ENCODE results near the gene ZFHX3.

ZFHX3 gene

DNA sequence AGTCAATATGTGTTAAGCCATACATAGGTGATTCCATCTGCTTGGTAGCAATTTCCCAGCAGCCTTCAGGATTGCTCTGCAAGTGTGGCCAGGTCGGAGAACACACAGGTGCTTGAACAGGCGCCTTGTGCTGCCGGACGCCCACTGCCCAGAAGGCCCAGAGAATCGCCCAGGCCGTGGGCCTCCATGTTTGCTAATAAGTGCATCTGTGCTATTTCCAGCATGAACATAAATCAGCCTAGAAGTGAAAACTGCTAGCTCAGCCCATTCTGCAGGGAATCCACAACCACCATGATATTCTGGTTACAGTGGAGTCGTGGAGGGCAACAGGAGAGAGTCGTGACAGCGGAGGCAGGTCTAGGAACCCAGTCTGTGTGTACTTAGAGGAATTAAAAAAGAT, 78.1 kb downstream of the ZFHX3 start:
- DNase-seq = no peak

DNA sequence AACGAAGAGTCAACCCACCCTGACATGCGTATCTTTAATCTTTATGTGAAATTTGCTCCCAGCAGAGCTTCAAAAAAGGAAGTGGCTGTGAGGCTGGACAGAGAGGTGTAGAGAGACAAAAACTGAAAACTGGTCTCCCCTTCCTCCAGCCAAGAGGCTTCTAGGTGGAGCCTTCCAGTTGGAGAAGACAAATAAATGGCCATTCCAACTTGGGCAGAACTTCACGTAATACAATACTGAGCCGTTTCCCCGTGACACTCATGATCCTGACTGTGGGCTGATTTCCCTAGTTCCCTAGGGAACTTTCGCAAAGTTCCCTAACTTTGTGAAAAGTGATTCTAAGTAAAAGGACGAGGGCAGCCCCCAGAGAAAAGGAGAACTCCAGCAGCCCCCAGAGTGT, 78.8 kb downstream of the ZFHX3 start:
- no peak for DNase-seq

DNA sequence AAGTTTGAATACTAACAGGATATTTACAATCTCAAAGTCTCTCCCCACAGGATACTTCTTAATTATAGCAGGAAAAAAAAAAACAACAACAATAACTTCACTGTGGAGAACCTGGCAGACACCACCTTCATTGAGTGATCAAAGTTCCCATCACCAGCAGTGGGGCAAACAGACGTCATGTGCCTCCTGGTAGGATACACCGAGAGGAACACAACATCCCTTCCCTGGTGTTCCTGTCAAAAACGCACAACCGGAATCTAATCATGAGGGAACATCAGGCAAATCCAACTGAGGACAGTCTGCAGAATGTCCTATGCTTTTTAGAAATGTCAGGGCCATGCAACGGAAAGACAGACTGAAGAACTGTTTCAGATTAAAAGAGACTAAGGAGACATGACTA, 80.0 kb downstream of the ZFHX3 start:
- no peak for DNase-seq

DNA sequence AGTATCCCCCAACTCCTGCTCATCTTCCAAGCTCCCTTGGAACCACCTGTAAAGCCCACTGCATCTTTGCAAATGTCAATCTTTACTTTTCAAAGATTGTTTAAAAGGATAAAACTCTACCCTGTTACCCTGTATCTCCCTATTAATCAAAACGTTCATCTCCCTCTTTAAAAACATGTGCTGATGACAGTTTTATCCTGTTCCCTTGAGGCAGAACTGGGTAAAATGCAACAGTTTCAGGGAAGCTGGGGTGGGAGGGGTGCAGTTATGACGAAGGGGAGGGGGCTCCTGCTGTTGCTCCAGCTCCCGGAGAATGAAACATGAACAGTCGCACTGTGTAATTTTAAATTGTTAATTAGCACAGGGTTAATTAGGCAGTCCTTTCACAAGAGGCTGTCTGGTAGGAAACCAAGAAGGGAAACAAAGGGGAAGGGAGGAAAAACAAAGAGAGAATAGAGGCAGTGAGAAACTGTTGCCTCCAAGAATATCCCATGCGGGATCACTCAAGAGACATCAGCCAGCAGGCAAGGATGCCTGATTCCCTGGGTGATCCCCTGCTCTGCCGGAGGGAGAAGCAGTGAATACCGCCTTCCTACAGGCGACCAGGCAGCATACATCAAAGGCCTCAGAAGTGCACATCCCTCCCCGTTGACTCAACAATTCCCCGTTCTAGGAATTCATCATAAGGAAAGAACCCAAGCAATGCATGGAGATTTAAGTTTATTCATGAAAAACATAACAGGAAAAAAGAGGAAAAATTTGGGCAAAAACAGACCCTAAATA, 84.2 kb downstream of the ZFHX3 start:
- DNase-seq = no peak

DNA sequence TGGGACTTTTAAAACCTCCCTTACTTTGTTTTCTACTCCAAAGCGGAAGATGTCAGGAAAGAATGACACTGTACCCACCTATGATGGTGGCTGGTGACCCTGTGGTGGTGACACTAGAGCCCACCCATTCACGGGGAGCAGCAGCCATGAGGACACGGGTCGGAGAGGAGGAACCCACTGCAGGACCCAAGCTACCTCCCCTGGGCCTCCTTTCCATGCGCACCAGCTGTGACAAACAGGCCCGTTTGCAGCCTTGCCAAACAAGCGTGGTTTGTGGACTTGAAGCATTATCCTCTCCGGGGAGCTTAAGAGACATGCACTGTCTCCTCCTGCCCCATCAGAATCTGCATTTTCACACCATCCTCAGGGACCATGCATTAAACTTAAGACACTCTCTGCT, 85.6 kb downstream of the ZFHX3 start:
- no peak for DNase-seq

DNA sequence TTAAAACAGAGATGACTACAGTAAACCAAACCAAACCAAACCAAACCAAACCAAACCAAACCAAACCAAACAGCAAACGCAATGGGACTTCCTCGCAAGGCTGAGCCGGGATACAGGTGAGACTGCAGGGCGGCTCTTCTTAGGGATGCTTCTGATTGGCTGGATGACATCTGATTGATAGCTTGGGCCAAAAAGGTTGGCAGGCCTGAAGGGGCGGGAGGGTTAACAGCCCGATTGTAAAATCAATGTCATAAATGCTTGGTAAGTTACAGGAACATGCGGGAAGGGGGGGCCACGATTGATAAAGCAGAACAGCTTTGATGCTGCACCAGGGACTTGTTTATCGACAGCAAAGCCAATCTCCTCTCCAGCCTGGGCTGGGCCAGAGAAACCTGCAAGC, 86.1 kb downstream of the ZFHX3 start:
- no peak for DNase-seq

DNA sequence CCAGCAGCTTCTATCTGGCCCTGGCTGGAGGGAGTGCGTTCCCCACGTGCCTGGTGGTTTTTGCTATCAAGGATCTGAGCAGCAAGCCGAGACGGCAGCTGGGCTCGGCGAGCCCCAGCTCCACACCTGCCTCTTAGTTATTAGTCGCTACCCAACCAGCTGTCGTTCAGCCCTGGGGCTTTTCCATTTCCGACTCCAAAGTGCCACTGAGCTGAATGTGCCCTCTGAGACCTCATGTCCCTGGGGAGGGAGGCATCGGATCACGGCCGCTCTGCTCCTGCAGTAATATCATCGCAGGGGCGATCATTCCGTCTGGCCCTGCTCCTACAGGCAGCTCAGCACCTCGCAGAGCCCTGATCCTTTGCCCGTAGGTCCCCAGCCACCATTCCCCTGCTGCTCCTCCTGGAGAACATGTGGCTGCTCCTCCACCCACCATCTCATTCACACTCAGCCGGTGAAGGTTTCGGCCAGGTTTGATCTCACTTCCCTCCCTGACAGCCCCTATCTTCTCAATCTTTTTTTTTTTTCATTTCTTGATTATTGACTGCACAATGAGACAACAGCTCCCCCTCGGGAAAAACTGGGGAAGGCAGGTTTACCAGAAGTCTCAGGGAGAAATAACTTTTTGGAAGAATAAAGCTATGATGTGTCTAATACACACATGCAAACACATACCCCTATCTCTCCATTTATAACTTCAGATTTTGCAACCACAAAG, 86.7 kb downstream of the ZFHX3 start:
- no peak for DNase-seq

DNA sequence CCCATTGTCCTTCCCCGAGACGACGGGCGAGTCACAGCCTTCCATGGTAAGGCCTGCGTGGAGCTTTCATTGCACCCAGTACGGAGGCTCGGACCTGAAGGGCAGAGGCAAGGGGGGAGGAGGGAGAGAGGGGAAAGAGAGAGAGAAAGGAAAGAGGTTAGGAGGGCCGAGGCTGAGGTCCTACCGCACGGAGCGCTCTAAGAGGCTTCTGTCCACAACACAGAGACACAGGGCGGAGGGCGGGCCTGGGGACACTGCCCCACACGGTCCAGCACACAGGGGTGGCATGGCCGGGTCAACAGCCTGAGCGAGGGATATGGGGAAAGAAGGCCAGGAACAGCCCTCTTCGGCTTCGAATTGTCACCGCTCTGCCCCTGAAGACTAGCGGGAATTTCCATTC, 87.8 kb downstream of the ZFHX3 start:
- no peak for DNase-seq

DNA sequence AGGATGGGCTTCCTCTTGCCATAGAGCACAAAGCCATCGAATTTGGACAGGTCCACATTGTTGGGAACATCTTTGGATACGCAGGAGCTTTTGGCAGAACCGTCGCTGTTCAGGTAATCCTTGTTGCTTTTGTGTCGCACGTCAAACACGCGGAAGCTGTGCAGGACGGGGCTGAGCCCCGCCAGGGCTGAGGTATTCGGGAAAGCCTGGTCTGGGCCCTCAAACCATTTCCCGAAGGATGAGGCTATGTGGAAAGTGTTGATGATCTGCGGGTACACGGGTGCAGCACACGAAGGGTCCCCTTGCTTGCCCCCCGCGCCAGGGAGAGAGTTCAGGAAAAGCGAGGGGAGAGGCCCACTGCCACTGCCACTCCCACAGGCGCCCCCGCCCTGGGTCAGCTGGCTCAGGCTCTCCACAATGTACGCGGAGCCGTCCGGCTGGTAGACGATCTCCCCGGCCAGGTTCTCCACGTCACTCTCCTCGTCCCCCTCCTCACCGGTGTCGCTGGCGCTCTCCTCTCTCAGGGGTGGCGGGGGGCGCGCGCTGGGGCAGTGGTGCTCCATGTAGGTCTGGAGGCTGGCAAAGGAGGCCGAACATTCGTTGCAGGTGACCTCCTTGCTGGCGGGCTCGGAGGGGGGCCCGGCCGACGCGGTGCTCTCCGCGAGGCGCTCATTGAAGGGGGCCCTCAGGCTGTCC, 88.5 kb downstream of the ZFHX3 start:
- no peak for DNase-seq

DNA sequence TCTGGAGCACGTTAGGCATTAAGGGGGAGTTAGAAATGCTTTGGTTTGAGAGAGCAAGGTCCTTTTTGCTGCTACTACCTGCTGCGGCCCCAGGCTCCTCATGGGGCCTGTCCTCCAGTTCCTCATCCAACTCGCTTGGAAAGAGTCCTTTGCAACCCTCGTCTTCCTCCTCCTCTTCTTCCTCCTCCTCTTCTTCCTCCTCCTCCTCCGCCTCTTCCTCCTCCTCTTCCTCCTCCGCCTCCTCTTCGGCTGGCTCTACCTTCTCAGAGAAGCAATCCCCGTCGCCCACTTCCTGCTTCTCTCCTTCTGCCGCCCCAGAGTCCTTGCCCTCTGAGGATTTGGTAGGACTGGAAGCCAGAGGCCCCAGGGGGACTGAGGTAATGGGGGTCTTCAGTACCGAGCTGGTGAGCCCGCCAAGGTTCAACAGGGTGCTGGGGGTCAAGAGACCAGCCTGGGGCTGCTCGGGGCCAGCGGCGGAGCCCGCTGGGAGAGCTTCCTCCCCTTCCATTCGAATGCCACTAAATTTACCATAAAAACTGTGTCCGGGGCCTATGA, 89.3 kb downstream of the ZFHX3 start:
- no peak for DNase-seq

DNA sequence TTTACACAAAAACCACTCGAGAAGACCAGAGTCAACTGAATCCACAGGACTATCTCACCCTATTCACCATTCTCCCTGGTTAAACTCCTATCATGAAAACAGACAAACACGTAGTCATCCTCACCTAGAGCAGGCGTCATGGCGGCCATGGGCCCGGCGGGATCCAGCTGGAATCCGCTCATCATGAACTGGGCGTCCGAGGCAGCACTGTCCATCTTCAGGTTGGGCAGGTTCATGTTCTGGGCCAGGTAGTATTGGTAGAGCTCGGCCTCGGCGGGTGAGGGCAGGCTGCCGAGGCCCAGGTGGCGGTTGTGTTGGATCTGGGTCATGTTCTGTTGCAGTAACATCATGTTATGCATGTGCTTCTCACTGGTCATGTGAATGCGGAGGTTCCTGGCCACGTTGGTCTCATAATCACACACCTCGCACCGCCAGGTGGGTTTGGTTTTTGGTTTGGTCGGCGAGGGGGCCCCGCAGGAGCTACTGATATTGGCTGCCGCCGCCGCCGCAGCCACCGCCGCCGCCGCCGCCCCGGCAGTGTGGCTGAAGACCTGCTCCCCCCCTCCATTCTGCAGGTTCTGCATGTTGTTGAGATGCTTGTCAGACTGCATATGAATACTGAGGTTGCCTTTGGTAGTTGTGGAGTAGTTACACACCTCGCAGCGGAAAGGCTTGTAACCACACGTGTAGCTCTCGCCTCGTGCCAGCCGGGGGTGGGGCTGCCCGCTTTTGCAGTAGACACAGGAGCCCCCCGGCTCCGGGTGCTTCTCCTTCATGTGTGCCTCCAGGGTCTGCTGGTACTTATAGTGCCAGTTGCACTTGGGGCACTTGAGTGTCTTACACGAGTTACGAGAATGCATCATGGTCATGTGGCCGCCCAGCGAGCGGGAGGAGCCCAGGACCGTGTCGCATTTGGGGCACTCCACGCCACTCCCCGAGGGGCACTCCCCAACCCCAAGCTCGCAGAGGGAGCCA, 90.3 kb downstream of the ZFHX3 start:
- no peak for DNase-seq

DNA sequence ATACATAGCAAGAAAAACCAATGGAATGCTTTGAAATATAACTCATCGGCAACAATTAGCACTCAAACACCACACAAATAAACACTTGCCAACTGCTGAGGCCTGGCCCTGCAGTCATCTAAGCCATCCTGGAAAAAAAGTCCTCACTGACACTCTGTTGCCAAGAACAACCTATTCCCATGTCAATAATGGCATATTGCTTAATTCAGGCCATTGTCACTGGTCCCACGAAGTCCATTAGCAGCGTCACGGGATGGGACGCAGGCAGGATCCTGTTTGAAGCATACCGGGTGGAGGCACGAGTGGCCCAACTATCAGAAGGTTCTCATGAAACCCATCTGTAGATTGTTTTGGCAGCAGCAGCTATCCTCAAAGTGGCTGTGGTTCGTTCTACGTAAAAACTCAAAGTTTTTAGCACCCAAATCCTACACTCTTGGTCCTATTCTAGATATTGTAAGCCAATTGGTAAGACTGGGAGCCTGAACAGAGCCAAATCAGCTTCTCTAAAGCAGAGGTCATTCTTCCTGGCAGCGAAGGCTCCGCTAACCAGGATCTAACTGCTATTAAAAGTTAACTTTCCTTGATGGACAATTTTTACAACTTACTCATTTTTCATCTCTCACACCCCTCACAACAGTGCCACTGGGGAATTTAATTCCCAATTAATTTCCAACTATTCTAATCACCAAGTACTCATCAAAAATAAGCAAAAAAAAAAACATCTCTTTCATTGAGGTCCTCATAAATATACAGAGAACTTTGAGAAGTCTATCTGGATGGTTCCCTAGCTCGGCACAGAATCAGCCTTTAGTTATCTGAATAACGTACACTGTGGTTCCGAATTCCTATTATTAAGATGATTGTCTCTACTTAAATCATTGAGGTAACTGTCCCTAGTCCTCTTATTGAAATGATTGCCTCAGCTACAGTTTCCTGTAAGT, 91.5 kb downstream of the ZFHX3 start:
- DNase-seq = no peak

DNA sequence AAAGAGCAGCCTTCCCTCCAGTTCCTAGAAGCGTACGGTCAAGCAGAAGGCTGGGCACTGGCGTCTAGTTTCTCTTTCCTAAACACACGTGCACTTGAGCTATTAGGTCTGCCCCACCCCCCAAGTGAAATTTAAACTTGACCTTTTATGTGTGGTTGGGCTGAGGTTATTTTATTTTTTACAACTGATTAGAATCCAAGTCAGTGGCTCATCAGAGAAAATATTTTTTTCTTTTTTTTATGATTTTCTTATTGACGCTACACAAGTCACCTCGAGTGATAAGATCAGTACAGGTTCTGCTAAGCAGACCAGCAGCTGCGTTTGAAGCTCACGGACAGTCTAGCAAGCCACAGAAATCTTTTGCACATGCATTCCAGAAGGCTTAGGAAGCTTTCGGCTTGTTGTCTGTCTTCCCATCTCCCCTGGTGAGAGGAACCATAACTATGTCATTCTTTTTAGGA, 95.1 kb downstream of the ZFHX3 start:
- no peak for DNase-seq

DNA sequence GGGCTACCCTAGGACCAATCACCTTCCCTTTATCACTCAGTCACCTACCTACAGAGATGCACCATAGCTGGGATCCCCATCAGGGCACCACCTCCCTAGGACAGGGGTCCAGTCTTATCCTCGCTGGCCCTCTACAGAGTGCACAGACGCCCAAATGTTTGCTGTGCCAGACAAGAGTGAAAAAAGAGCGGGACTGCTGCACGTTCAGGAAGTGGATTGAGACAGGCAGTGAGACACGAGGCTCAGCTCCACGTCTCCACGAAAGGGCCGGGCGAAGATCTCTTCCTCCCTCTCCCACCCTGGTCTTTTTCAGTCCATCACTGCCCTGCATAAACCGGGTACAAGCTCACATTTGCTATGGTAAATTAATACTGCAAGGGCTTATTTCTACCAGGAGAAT, 95.5 kb downstream of the ZFHX3 start:
- no peak for DNase-seq

DNA sequence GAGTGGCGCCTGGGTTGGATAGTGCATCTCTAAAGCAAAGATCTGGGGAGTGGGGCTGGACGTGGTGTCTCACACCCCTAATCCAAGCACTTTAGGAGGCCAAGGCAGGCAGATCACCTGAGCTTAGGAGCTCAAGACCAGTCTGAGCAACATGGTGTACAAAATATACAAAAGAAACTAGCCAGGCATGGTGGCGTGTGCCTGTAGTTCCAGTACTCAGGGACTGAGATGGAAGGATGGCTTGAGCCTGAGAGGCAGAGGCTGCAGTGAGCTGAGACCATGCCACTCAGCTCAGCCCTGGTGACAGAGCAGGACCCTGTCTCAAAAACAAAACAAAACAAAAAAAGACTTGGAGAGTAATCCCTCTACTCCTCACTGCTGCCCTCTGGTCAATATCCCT, 96.0 kb downstream of the ZFHX3 start:
- no peak for DNase-seq

DNA sequence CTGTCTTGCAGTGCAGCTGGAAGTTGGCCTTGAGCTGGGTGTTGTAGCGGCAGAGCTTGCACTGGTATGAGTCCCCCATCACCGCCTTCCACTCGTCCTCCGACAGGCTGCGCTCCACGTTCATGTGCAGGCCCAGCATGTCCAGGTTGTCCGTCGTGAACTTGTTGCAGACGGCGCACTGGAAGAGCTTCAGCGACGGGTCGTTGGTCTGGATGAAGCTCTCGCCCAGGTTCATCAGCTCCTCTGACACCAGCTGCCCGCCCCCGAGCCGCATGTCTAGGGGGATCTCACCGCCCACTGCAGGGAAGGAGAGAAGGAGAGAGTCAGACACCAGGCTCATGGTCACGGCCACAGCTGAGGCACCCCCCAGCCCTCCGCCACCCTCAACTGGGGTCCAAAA, 97.3 kb downstream of the ZFHX3 start:
- DNase-seq = no peak

DNA sequence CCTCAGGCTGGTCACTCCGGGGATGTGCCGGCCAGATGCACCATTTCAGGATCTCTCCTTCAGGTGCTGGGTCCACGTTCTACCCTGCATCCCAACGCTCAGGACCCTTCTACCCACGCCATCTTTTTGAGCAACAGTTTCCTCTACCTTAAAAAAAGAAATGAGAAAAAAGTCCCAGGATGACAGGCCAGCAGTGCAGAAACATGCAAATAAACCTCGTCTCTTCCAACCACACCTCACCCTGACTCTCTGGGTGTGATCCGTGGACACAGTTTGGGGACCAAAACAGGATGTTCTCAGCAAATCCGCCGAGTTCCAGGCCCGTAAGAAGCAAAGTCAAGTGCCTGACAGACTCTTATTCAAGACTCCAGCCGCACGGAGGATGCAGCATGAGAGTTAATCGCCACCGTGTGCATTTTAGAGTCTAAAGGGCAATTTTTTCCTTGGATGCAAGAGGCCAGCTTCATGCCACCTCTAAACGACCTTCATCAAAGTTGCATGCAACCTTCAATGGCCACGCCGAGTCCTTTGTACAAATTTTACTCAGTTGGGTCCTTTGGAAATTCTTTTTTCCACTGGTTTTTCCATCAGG, 99.6 kb downstream of the ZFHX3 start:
- no peak for DNase-seq

DNA sequence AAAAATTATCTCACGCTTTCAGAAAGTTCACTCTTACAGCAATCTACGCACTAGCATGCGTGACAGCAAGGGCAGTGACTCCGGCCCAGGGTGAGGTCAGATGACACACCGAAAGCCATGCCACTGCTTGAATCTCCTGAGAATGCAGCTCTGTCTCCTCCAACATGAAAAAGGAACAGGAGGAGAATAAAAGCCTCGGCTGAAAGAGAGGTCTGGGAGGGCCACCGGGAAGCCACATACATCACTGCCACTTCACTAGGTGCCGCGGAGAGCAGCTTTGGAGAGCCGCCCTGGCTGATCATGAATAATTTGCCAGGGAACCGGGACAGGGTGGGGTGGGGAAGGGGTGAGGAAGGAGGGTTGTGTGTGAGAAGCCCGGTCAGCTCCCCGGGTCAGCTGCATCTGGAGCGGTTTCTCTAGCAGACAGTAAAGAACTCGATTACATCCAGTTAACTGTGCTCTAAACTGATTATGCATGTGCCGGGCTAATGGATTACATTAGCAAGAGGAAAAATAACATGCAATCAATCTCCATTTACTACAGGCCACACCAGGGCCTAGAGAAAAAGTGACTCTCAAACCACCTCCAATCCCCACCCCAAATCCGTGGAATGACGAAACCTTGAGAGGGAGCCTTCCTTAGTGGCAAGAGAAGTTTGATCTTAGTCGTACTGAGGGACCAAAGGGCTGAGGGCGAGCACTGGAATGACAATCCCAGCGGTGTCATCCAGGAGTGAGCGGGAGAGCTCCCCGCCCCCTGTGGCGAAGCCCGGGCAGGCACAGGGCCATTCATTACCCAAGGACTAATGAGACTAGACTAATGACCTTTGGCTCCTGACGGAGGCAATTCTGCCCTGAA, 100.3 kb downstream of the ZFHX3 start:
- no peak for DNase-seq

DNA sequence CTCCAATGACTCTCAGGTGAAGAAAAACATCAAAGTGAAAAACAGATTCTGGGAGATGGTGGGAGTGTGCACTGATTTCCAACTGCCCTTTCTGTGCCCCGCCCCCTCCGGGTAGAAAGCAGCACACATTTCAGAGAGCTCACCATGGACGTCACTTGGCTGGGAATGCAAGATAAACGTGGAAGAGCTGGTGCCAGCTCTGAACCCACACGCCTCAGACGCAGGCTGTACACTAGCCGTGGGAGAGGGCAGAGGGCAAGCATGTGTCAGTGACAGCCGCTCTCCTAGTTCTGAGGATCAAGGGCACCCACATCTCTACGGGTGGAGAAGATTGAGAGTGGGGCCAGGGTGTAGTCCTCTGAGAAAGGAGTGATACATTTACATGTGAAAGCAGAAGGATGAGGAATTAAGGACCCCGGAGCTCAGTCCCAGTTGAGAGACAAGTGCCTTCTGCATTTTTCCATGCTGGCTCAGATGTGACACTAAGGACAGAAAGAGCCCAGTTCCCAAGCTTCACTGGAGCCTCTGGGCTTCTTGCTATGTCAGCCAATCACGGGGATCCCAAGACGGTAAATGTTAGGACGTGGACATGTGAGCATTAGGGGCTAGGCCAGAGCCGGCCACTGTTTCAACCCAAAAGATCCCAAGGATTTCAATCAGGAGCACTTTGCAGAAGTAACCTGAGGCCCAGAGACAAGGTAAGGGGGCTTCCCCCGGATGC, 101.3 kb downstream of the ZFHX3 start:
- no peak for DNase-seq

Measured in GOT3 (cell line).